NCI-H82 (cell line): ENCODE data around the gene PNMA8A.

ENCODE experiments used
- DNase-seq: peaks from one replicate; lab custom pipeline; 2025; lab: John Stamatoyannopoulos, UW

PNMA8A gene

DNA sequence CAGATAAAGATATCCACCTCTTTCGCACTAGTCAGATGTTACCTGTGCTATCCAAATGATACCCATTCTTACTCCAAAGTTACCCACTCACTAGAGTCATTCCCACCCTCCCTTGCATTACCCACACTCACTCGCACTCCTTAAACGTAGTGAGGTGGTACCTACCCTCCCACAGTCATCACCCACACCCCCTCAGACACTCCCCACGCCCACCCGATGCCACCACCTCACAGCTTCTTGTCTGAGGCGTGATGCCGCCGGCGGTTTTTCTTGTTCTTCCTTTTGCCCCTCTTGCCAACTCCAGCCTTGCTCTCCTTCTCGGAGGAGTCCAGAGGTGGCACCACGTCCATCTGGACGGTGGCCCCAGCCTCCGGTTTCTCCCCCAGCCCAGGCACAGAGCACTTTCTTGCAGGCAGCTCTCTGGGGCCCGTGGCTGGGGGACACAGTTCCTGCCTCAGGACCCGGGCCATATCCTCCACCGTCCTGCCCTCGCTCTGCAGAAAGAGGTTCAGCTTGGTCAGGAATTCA, 43.8 kb downstream of the PNMA8A start:
- no peak for DNase-seq

DNA sequence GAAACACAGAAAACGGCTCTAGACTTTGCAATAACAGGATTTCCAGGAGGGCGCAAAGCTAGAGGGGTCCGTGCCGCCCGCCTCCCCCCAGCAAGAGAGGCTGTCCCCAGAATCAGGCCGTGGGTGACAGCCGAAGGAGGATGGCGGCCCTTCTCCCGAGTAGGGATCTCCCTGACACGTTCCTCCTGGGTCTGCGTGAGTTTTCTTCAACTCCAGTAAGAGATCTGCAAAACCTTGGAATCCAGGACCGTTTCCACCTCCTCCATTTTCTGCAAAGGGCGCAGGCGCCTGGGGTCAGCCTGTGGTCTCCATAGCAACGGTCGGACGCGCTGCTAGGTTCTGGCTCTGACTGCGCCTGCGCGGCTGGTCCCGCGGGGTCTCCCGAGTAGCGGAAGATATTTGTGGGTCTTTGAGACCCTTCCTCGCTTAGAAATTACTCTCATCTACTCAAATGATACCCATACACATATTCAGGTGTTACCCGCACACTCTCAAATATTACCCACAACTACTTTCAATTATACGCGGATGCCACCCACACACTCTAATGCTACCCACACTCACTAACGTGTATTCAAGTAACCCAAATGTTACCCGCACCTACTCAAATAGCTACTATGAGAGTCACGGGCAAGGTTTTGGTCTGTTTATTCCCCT, 44.7 kb downstream of the PNMA8A start:
- peak; percentile 95 for DNase-seq

DNA sequence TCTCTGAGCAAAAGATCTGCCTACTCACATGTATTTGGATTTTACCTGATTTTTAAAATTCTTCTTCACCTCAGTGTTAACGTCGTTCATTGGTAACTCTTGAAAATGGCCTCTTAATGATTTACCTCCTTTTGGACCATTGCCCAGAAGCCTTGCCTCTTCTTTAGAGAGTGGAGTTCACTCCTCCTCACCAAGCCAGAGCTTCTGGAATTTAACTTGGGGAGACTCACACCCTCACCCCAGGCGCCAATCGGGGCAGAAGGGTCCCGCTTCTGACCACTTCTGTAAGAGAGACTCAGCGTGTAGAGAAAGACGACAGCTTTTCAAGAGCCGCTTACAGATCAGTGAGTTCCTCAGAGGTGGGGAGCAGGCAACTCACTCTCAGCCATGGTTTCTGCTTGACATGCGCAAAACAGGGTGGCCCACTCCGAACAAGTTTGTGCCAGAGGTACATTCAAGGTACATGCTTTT, 45.3 kb downstream of the PNMA8A start:
- DNase-seq, result peak; percentile 56

DNA sequence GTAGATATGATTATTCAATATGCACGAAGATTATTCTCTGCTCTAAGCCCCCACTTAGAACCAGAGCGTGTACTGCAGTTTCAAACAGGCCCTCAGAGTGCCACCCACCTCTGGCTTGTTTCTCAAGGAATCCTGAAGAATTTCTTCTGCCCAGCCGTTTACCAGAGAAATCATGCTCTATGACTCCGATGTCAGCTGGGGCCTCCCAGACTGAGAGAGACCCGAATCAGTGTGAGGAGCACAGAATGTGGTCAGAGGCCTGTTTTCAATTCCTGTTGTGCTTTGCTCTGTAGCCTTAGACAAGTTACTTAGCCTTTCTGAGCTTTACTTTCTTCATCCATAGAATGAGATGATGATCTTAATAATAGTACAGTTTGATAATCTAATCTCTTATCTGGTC, 48.2 kb downstream of the PNMA8A start:
- no peak for DNase-seq

DNA sequence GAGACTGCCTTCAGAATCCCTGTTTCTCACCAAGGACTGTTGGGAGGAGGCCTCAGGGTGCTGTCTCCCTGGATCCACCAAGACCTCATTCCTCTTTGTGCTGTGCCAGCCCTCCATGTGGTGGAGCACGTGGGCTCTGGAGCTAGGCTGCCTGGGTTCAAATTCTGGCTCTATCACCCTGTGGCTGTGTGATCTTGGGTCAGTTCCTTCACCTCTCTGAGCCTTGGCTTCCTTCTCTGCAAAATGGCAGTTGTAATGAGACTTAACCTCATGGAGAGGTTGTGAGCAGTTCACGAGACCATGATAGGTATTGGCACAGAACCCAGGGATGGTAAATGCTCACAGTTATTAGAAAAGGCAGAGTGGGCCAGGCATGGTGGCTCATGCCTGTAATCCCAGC, 49.0 kb downstream of the PNMA8A start:
- DNase-seq, result no peak

DNA sequence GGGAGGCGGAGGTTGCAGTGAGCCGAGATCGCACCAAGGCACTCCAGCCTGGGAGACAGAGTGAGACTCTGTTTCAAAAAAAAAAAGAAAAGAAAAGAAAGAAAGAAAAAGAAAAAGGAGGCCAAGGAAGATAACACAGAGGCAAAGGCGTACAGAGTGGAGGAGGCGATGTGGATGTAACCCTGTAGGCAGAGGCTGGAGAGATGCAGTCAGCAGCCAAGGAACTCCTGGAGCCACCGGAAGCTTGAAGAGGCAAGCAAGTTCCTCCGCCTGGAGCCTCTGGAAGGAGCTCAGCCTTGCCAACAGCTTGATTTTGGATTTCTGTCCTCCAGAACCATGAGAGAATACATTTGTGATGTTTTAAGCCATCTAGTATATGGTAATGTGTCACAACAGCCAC, 51.3 kb downstream of the PNMA8A start:
- no peak for DNase-seq
